ENCODE measurements around the gene RMRP. TPM values are rescaled to one million over a fixed set of nuclear protein-coding genes. Genes with fewer than 3 reads are reported as not detected.

The RMRP gene
- total and polyA plus RNA-seq, 9 donors: 126 to 27,726 (median 13,004) TPM; not detected in 1

- H3K36me3 ChIP-seq: no peaks in the 10 kb centered on the region
- 70 to 74% (median 72%) methylated on average over 10 of the region's 10 CpGs for WGBS, 3 donors
- no peaks in the 10 kb centered on the region for H3K27me3 ChIP-seq
- TF ChIP-seq POLR2A (IDR thresholded peaks at IDR 0.05) (no peak), EP300 (IDR thresholded peaks at IDR 0.05) (no peak), CTCF (IDR thresholded peaks at IDR 0.05) (no peak)
- H3K27ac ChIP-seq: no peak overlapping the region
- no peaks in the 10 kb centered on the region for H3K9me3 ChIP-seq
- H3K4me1 ChIP-seq (ENCODE audit: insufficient read depth): peaks cover 9% of the 10 kb centered on the region
- intact Hi-C loops (cut with DNase I): no loop called here
- DNase-seq: no peak
- no peak overlapping the region for H3K4me3 ChIP-seq
These were observed 24.9 kb upstream of the RMRP start for GRCh38 chr9:35682520-35683315.

GRCh38 chr9:35682051-35682450 is 24.2 kb upstream of the RMRP start:
- Histone ChIP-seq H3K4me3 (no peak overlapping the region), H3K9me3 (no peaks in the 10 kb centered on the region), H3K36me3 (no peaks in the 10 kb centered on the region), H3K27ac (no peak overlapping the region), H3K27me3 (no peaks in the 10 kb centered on the region), H3K4me1 (ENCODE audit: insufficient read depth) (peaks cover 9% of the 10 kb centered on the region)
- 28 to 42% (median 30%) methylated on average over 6 of the region's 6 CpGs for WGBS, 3 donors
- TF ChIP-seq EP300 (IDR thresholded peaks at IDR 0.05): no peak
- no peak for TF ChIP-seq POLR2A (IDR thresholded peaks at IDR 0.05)
- DNase-seq: peak in 1 of 5 donors; percentile 16
- intact Hi-C loops (cut with DNase I): no loop called here

GRCh38 chr9:35681341-35682002 is 23.7 kb upstream of the RMRP start:
- WGBS, 3 donors: 54 to 59% (median 58%) methylated on average over 3 of the region's 3 CpGs
- Histone ChIP-seq H3K27me3 (no peaks in the 10 kb centered on the region), H3K27ac (no peak overlapping the region), H3K9me3 (no peaks in the 10 kb centered on the region), H3K4me1 (ENCODE audit: insufficient read depth) (peaks cover 7% of the 10 kb centered on the region), H3K4me3 (no peak overlapping the region), H3K36me3 (no peaks in the 10 kb centered on the region)
- no peak for DNase-seq
- TF ChIP-seq POLR2A (IDR thresholded peaks at IDR 0.05) (no peak), EP300 (IDR thresholded peaks at IDR 0.05) (no peak), CTCF (IDR thresholded peaks at IDR 0.05) (no peak)
- intact Hi-C loops (cut with DNase I): no loop called here

- TF ChIP-seq CTCF (IDR thresholded peaks at IDR 0.05): no peak
- TF ChIP-seq POLR2A (IDR thresholded peaks at IDR 0.05): no peak
- no peak for TF ChIP-seq EP300 (IDR thresholded peaks at IDR 0.05)
- Histone ChIP-seq H3K4me3 (no peak overlapping the region), H3K27me3 (no peaks in the 10 kb centered on the region), H3K36me3 (no peaks in the 10 kb centered on the region), H3K9me3 (no peaks in the 10 kb centered on the region), H3K27ac (no peak overlapping the region), H3K4me1 (ENCODE audit: insufficient read depth) (peaks cover 10% of the 10 kb centered on the region)
- intact Hi-C loops (cut with DNase I): no loop called here
- DNase-seq: no peak
- 25 to 34% (median 28%) methylated on average over 15 of the region's 15 CpGs for WGBS, 3 donors
These were observed 22.7 kb upstream of the RMRP start for GRCh38 chr9:35680331-35681105.
